ENCODE measurements around the gene APOBEC3A.
A peak's percentile ranks its signal among the peaks of the same experiment; 100 is the strongest.

The APOBEC3A gene

GRCh38 chr22:38957046-38957770 is at the start of gene APOBEC3A:
Gene APOBEC3A (plus strand): TSS chr22:38957609. CDS start chr22:38957692, 83 bp downstream.
- no peaks in the 10 kb centered on the region for H3K9me3 ChIP-seq (ENCODE audit: control insufficient read depth in 1 of 2, low read length in 2 of 2)
- no peak within 1 kb of the TSS for H3K9ac ChIP-seq (ENCODE audit: low read depth in 1 of 2, low read length in 2 of 2)
- no peaks in the 10 kb centered on the region for H3K36me3 ChIP-seq (ENCODE audit: control insufficient read depth in 1 of 2, insufficient read depth in 2 of 2, low read length in 2 of 2)
- H3K4me3 ChIP-seq (ENCODE audit: low read depth in 1 of 2, low read length in 2 of 2) = no peak within 1 kb of the TSS
- peaks cover 16 to 20% of the 10 kb centered on the region in 2 donors for H3K4me1 ChIP-seq (ENCODE audit: control insufficient read depth in 1 of 2, insufficient read depth in 2 of 2, low read length in 2 of 2)
- H3K27me3 ChIP-seq (ENCODE audit: control insufficient read depth in 1 of 2, insufficient read depth in 2 of 2, low read length in 2 of 2) = no peaks in the 10 kb centered on the region
- H3K27ac ChIP-seq (ENCODE audit: low read depth, low read length) = no peak within 1 kb of the TSS

DNA sequence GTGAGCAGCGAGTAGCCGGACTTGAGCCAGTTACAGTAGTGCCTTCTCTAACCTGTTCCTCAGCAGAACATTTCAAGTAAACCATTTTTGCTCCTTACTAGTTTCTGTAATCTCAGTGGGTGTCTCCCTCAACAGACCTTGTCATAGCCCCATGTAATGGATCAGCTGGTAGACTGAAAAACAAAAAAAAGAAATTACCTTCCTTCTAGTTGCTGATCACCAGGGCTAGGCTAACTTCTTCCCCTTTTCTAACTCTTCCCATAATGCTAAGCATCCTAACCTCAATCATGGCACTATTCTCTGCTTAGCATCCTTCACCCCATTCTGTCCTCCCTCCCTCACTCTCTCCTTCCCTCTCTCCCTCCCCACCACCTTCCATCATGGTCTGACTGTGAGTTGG is 49.6 kb upstream of the APOBEC3A start:
- Histone ChIP-seq H3K36me3 (ENCODE audit: control insufficient read depth in 1 of 2, insufficient read depth in 2 of 2, low read length in 2 of 2) (no peaks in the 10 kb centered on the region), H3K27me3 (ENCODE audit: control insufficient read depth in 1 of 2, insufficient read depth in 2 of 2, low read length in 2 of 2) (peaks cover 17 to 20% of the 10 kb centered on the region in 2 donors), H3K9ac (ENCODE audit: low read depth in 1 of 2, low read length in 2 of 2) (no peak overlapping the region), H3K4me3 (ENCODE audit: low read depth in 1 of 2, low read length in 2 of 2) (no peak overlapping the region), H3K27ac (ENCODE audit: low read depth, low read length) (no peak overlapping the region), H3K4me1 (ENCODE audit: control insufficient read depth in 1 of 2, insufficient read depth in 2 of 2, low read length in 2 of 2) (no peaks in the 10 kb centered on the region), H3K9me3 (ENCODE audit: control insufficient read depth in 1 of 2, low read length in 2 of 2) (no peaks in the 10 kb centered on the region)

DNA sequence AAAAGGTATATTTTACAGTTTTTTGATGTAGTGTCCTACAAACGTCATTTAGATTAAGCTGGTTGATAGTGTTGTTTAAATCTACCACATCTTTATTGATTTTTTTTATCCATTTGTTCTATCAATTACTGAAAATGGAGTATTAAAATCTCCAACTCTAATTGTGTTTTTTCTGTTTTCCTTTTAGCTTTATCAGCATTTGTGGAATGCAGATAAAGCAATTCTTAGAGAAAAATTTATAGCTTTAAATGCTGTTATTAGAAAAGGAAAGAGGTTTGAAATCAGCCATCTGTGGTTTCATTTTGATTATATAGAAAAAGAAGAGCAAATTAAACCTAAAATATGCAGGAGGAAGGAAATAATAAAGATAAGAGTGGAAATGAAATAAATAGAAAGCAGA is 46.0 kb upstream of the APOBEC3A start:
- H3K4me3 ChIP-seq (ENCODE audit: low read depth in 1 of 2, low read length in 2 of 2) = no peak overlapping the region
- no peaks in the 10 kb centered on the region for H3K9me3 ChIP-seq (ENCODE audit: control insufficient read depth in 1 of 2, low read length in 2 of 2)
- H3K36me3 ChIP-seq (ENCODE audit: control insufficient read depth in 1 of 2, insufficient read depth in 2 of 2, low read length in 2 of 2) = no peaks in the 10 kb centered on the region
- no peak overlapping the region for H3K27ac ChIP-seq (ENCODE audit: low read depth, low read length)
- peaks cover 19 to 30% of the 10 kb centered on the region in 2 donors for H3K27me3 ChIP-seq (ENCODE audit: control insufficient read depth in 1 of 2, insufficient read depth in 2 of 2, low read length in 2 of 2)
- no peak overlapping the region for H3K9ac ChIP-seq (ENCODE audit: low read depth in 1 of 2, low read length in 2 of 2)
- no peaks in the 10 kb centered on the region for H3K4me1 ChIP-seq (ENCODE audit: control insufficient read depth in 1 of 2, insufficient read depth in 2 of 2, low read length in 2 of 2)

DNA sequence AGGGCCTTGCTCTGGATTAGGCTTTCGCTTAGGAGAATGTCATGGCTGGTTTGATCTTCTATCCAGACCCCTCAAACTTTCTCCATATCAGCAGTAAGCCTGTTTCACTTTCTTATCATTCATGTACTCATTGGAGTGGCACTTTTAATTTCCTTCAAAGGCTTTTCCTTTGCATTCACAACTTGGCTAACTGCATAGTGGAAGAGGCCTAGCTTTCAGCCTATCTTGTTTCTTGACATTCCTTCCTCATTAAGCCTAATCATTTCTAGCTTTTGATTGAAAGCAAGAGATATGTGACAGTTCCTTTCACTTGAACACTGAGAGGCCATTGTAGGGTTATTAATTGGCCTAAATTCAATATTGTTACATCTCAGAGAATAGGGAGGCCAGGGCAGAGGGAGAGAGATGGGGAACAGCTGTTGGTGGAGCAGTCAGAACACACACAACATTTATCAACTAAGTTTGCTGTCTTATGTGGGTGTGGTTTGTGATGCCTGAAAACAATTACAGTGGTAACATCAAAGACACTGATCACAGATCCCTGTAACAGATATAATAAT is 37.7 kb upstream of the APOBEC3A start:
- Histone ChIP-seq H3K36me3 (ENCODE audit: control insufficient read depth in 1 of 2, insufficient read depth in 2 of 2, low read length in 2 of 2) (no peaks in the 10 kb centered on the region), H3K27ac (ENCODE audit: low read depth, low read length) (no peak overlapping the region), H3K4me1 (ENCODE audit: control insufficient read depth in 1 of 2, insufficient read depth in 2 of 2, low read length in 2 of 2) (peaks cover 31 to 40% of the 10 kb centered on the region in 2 donors), H3K4me3 (ENCODE audit: low read depth in 1 of 2, low read length in 2 of 2) (no peak overlapping the region), H3K9me3 (ENCODE audit: control insufficient read depth in 1 of 2, low read length in 2 of 2) (no peaks in the 10 kb centered on the region), H3K27me3 (ENCODE audit: control insufficient read depth in 1 of 2, insufficient read depth in 2 of 2, low read length in 2 of 2) (peaks cover 7 to 10% of the 10 kb centered on the region in 2 donors), H3K9ac (ENCODE audit: low read depth in 1 of 2, low read length in 2 of 2) (no peak overlapping the region)

DNA sequence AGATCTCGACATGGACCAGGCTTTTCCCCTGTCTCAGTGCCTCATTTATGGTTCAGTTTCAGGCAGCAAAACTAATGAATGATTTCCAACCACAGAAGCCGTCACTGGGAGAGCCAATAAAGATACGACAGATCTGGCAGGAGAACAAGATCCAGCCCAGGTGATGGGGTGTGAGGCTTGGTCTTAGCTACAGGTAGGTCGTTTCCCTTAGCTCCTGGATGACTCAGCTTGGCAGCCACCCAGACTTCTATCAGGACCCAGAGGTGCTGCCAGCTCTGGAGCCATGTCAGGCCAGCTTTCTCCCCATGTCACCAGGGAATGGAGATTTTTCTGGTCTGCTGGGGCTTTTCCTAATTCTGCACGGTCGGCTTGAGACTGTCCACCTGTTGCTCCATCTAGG is 36.3 kb upstream of the APOBEC3A start:
- Histone ChIP-seq H3K4me1 (ENCODE audit: control insufficient read depth in 1 of 2, insufficient read depth in 2 of 2, low read length in 2 of 2) (peaks cover 42 to 50% of the 10 kb centered on the region in 2 donors), H3K27me3 (ENCODE audit: control insufficient read depth in 1 of 2, insufficient read depth in 2 of 2, low read length in 2 of 2) (peaks cover 6 to 7% of the 10 kb centered on the region in 2 donors), H3K27ac (ENCODE audit: low read depth, low read length) (no peak overlapping the region), H3K9me3 (ENCODE audit: control insufficient read depth in 1 of 2, low read length in 2 of 2) (no peaks in the 10 kb centered on the region), H3K36me3 (ENCODE audit: control insufficient read depth in 1 of 2, insufficient read depth in 2 of 2, low read length in 2 of 2) (no peaks in the 10 kb centered on the region), H3K9ac (ENCODE audit: low read depth in 1 of 2, low read length in 2 of 2) (no peak overlapping the region), H3K4me3 (ENCODE audit: low read depth in 1 of 2, low read length in 2 of 2) (no peak overlapping the region)

- Histone ChIP-seq H3K27ac (ENCODE audit: low read depth, low read length) (no peak overlapping the region), H3K9ac (ENCODE audit: low read depth in 1 of 2, low read length in 2 of 2) (no peak overlapping the region), H3K9me3 (ENCODE audit: control insufficient read depth in 1 of 2, low read length in 2 of 2) (no peaks in the 10 kb centered on the region), H3K4me3 (ENCODE audit: low read depth in 1 of 2, low read length in 2 of 2) (no peak overlapping the region), H3K4me1 (ENCODE audit: control insufficient read depth in 1 of 2, insufficient read depth in 2 of 2, low read length in 2 of 2) (peaks cover 42 to 50% of the 10 kb centered on the region in 2 donors), H3K27me3 (ENCODE audit: control insufficient read depth in 1 of 2, insufficient read depth in 2 of 2, low read length in 2 of 2) (peaks cover 1 to 3% of the 10 kb centered on the region in 2 donors), H3K36me3 (ENCODE audit: control insufficient read depth in 1 of 2, insufficient read depth in 2 of 2, low read length in 2 of 2) (no peaks in the 10 kb centered on the region)
Measured at GRCh38 chr22:38921806-38922205, 35.6 kb upstream of the APOBEC3A start.

DNA sequence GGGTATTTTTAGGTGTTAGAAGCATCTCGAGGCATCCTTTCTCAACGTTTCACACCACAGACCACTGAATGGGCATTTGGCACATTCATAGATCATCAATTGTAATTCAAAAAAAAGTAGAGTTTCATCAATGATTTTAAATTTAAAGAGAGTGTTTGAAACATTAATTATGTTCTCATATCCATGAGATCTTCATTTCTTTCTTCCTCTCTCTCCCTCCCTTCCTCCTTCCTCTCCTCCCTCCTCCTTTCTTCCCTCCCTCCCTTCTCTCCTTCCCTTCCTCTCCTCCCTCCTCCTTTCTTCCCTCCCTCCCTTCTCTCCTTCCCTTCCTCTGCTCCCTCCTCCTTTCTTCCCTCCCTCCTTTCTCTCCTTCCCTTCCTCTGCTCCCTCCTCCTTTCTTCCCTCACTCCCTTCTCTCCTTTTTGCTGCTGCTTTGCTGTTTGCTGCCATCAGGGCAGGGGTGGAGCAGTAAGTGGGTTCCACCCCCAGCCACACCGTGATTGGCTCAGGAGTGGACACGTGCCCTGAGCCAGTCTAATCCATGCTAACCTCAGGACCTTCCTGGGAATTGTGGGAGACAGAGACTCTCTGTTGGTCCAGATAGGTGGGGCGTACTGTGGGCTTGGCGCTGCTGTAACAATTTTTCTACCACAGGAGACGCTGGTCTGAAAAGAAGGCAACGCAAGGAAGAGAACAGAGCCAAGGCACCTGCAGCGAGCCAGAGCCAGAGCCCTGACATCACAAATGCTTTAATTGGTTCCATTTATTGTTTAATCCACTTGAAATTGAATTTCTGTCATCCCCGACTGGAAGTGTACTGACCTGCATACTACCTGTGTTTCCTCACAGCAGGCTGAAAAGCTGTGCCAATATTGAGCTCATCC is 33.7 kb upstream of the APOBEC3A start:
- Histone ChIP-seq H3K4me1 (ENCODE audit: control insufficient read depth in 1 of 2, insufficient read depth in 2 of 2, low read length in 2 of 2) (peaks cover 46 to 56% of the 10 kb centered on the region in 2 donors), H3K36me3 (ENCODE audit: control insufficient read depth in 1 of 2, insufficient read depth in 2 of 2, low read length in 2 of 2) (no peaks in the 10 kb centered on the region), H3K9ac (ENCODE audit: low read depth in 1 of 2, low read length in 2 of 2) (peak overlapping the region; percentile 0 to 52), H3K27ac (ENCODE audit: low read depth, low read length) (peak overlapping the region; percentile 83), H3K9me3 (ENCODE audit: control insufficient read depth in 1 of 2, low read length in 2 of 2) (no peaks in the 10 kb centered on the region), H3K4me3 (ENCODE audit: low read depth in 1 of 2, low read length in 2 of 2) (peak overlapping the region; percentile 11 to 55), H3K27me3 (ENCODE audit: control insufficient read depth in 1 of 2, insufficient read depth in 2 of 2, low read length in 2 of 2) (peaks cover 0 to 7% of the 10 kb centered on the region in 2 donors)

GRCh38 chr22:38924347-38924952 is 33.0 kb upstream of the APOBEC3A start:
- Histone ChIP-seq H3K9ac (ENCODE audit: low read depth in 1 of 2, low read length in 2 of 2) (peak overlapping the region; percentile 0 to 52), H3K27ac (ENCODE audit: low read depth, low read length) (peak overlapping the region; percentile 83), H3K4me1 (ENCODE audit: control insufficient read depth in 1 of 2, insufficient read depth in 2 of 2, low read length in 2 of 2) (peaks cover 46 to 56% of the 10 kb centered on the region in 2 donors), H3K36me3 (ENCODE audit: control insufficient read depth in 1 of 2, insufficient read depth in 2 of 2, low read length in 2 of 2) (no peaks in the 10 kb centered on the region), H3K27me3 (ENCODE audit: control insufficient read depth in 1 of 2, insufficient read depth in 2 of 2, low read length in 2 of 2) (peaks cover 0 to 7% of the 10 kb centered on the region in 2 donors), H3K9me3 (ENCODE audit: control insufficient read depth in 1 of 2, low read length in 2 of 2) (no peaks in the 10 kb centered on the region), H3K4me3 (ENCODE audit: low read depth in 1 of 2, low read length in 2 of 2) (peak overlapping the region; percentile 19 to 55)

DNA sequence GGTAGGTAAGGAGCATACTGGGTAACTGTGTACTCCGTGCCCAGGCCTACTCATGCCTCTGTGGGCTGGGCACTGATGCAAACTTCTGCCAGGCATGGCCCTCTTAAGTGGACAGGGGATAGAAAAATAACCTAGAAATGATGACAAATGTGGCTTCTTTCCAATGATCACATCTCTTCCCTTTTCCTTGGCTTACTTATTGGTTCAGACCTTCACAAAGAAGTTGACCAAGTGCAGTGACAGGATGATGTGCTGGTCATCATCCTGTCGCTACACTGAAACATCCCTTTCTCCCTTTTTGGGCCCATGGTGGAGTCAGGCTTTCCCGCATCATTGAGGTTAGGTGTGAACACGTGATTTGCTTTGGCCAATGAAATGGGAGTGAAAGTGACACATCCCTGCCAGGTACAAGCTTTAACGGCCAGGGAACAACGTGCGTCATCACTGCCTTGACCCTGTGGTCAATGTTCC is 31.8 kb upstream of the APOBEC3A start:
- no peak overlapping the region for H3K4me3 ChIP-seq (ENCODE audit: low read depth in 1 of 2, low read length in 2 of 2)
- H3K27ac ChIP-seq (ENCODE audit: low read depth, low read length) = no peak overlapping the region
- no peak overlapping the region for H3K9ac ChIP-seq (ENCODE audit: low read depth in 1 of 2, low read length in 2 of 2)
- peaks cover 49 to 52% of the 10 kb centered on the region in 2 donors for H3K4me1 ChIP-seq (ENCODE audit: control insufficient read depth in 1 of 2, insufficient read depth in 2 of 2, low read length in 2 of 2)
- no peaks in the 10 kb centered on the region for H3K36me3 ChIP-seq (ENCODE audit: control insufficient read depth in 1 of 2, insufficient read depth in 2 of 2, low read length in 2 of 2)
- H3K9me3 ChIP-seq (ENCODE audit: control insufficient read depth in 1 of 2, low read length in 2 of 2) = no peaks in the 10 kb centered on the region
- H3K27me3 ChIP-seq (ENCODE audit: control insufficient read depth in 1 of 2, insufficient read depth in 2 of 2, low read length in 2 of 2) = peaks cover 0 to 7% of the 10 kb centered on the region in 2 donors

Measured in duodenal mucosa (tissue), 2 donors.